Neural progenitor cell (in vitro differentiated cells): ENCODE measurements around the gene SPACA9.

Experiments used
- CTCF ChIP-seq: fragments of 200-600 bp; sonication (generic); IDR thresholded peaks from 2 replicates; pipeline ENCODE4 v1.5.1; 2017; ENCODE audit warnings: antibody characterized with exemption, mild to moderate bottlenecking
- EZH2 ChIP-seq: fragments of 200-600 bp; sonication (generic); IDR thresholded peaks from 2 replicates; pipeline ENCODE4 v1.6.1; 2017; ENCODE audit warnings: antibody characterized with exemption, mild to moderate bottlenecking, moderate library complexity
- EZH2phosphoT487 ChIP-seq: fragments of 200-600 bp; sonication (generic); IDR thresholded peaks from 2 replicates; pipeline ENCODE4 v1.6.1; 2017; ENCODE audit warnings: antibody characterized with exemption

- TF ChIP-seq CTCF (no peak), EZH2 (no peak), EZH2phosphoT487 (no peak)
Observed at GRCh38 chr9:132832171-132832881, 46.4 kb upstream of the SPACA9 start.
